ENCODE measurements around the gene MYL6. TPM values are rescaled to one million over a fixed set of nuclear protein-coding genes. Genes with fewer than 3 reads are reported as not detected.

The MYL6 gene
- total RNA-seq, 1 experiment from 2014 or later, result 1,024 TPM

DNA sequence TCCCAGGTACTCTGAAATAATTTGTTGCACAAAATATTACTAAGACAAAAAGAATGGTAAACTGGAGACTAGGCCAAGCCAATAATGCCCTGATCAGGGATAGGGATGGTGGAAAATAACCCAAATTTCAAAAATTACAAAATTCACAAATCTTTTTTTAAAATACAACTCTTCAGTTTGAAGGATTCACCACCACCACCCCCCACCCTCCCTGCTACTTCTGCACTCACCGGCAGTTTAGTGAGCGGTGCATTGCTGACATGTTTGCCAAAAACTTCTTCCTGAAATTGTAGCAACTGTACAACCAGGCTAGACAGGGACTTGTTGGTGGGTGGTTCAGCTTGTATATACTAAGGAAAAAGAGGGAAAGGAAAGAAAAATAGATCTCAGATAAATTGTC is 28.8 kb downstream of the MYL6 start:
- DNase-seq (ENCODE audit: low read depth, low spot score), result no peak
- H3K27me3 ChIP-seq (ENCODE audit: control insufficient read depth, insufficient read depth, low read length), result no peaks in the 10 kb centered on the region
- H3K4me1 ChIP-seq (ENCODE audit: control insufficient read depth, insufficient read depth, low read length), result peaks cover 12% of the 10 kb centered on the region
- ChIA-PET CTCF (no interaction called here), POLR2A (interaction anchor here (0.7 kb wide), 1 partner anchor 124 kb away, joined by 13 read pairs; no protein-coding TSS in a partner anchor)
- intact Hi-C loops (cut with micrococcal nuclease; ENCODE audit: unreplicated experiment) (no loop called here), in situ Hi-C loops (cut with HindIII; ENCODE audit: low pct_unique_long_range_greater_than_20kb, low sequenced_read_pairs) (no loop called here)
- no peak overlapping the region for H3K4me3 ChIP-seq (ENCODE audit: low read depth in 2 of 2, low read length in 2 of 2)
- BruUV-seq (replicated peaks), result TSS peak; percentile 61
- no peaks in the 10 kb centered on the region for H3K9me3 ChIP-seq (ENCODE audit: control insufficient read depth, insufficient read depth, low read depth, low read length)
- peaks cover 28% of the 10 kb centered on the region for H3K36me3 ChIP-seq (ENCODE audit: control insufficient read depth, insufficient read depth, low read length)
- no peak overlapping the region for H3K27ac ChIP-seq (ENCODE audit: low read length)
- TF ChIP-seq POLR2AphosphoS5 (IDR thresholded peaks at IDR 0.05; ENCODE audit: low read depth, low read length), result no peak
- no peak for TF ChIP-seq TCF7L2 (IDR thresholded peaks at IDR 0.05; ENCODE audit: low read depth, low read length)
- TF ChIP-seq SIN3A (IDR thresholded peaks at IDR 0.05; ENCODE audit: borderline replicate concordance, insufficient read depth, low read depth, low read length), result no peak
- TF ChIP-seq, protein P1, sequence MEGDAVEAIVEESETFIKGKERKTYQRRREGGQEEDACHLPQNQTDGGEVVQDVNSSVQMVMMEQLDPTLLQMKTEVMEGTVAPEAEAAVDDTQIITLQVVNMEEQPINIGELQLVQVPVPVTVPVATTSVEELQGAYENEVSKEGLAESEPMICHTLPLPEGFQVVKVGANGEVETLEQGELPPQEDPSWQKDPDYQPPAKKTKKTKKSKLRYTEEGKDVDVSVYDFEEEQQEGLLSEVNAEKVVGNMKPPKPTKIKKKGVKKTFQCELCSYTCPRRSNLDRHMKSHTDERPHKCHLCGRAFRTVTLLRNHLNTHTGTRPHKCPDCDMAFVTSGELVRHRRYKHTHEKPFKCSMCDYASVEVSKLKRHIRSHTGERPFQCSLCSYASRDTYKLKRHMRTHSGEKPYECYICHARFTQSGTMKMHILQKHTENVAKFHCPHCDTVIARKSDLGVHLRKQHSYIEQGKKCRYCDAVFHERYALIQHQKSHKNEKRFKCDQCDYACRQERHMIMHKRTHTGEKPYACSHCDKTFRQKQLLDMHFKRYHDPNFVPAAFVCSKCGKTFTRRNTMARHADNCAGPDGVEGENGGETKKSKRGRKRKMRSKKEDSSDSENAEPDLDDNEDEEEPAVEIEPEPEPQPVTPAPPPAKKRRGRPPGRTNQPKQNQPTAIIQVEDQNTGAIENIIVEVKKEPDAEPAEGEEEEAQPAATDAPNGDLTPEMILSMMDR (IDR thresholded peaks at IDR 0.05), result no peak
- TF ChIP-seq, protein P2, sequence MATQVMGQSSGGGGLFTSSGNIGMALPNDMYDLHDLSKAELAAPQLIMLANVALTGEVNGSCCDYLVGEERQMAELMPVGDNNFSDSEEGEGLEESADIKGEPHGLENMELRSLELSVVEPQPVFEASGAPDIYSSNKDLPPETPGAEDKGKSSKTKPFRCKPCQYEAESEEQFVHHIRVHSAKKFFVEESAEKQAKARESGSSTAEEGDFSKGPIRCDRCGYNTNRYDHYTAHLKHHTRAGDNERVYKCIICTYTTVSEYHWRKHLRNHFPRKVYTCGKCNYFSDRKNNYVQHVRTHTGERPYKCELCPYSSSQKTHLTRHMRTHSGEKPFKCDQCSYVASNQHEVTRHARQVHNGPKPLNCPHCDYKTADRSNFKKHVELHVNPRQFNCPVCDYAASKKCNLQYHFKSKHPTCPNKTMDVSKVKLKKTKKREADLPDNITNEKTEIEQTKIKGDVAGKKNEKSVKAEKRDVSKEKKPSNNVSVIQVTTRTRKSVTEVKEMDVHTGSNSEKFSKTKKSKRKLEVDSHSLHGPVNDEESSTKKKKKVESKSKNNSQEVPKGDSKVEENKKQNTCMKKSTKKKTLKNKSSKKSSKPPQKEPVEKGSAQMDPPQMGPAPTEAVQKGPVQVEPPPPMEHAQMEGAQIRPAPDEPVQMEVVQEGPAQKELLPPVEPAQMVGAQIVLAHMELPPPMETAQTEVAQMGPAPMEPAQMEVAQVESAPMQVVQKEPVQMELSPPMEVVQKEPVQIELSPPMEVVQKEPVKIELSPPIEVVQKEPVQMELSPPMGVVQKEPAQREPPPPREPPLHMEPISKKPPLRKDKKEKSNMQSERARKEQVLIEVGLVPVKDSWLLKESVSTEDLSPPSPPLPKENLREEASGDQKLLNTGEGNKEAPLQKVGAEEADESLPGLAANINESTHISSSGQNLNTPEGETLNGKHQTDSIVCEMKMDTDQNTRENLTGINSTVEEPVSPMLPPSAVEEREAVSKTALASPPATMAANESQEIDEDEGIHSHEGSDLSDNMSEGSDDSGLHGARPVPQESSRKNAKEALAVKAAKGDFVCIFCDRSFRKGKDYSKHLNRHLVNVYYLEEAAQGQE (IDR thresholded peaks at IDR 0.05; ENCODE audit: insufficient read depth in 1 of 2, low read depth in 2 of 2, low read length in 1 of 2), result no peak
- ATAC-seq, result no peak

DNA sequence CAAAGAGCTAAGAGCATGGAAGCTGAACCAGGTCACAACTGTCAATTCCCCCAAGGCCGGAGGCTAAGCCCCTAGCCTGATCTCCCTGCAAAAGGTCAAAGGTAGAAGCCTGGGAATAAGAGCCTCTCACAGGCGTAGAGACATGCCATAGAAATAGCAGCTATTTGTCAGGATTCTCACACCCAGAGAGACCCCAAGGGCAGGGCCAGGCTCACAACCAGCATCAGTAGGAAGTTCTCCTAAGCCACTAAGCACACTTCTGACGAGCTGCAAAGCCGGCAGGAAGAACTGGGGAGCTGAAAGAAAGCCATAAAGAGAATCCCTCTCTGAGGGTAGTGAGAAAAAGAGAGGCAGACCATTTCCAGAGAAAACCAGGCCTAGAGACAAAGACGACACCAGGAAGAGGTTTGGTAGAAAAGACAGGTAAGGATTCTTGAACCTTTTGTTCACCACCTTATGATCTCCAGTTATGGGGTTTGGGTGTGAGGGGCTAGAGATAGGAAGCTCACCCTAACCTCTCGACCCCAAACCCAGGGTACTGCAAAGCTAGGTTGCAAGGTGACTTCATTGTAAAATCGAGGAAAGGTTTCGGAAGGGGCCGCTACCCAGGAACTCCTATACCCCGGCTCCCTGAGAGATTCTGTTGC is 30.1 kb downstream of the MYL6 start:
- Histone ChIP-seq H3K27ac (ENCODE audit: low read length) (peak overlapping the region; percentile 88), H3K27me3 (ENCODE audit: control insufficient read depth, insufficient read depth, low read length) (no peaks in the 10 kb centered on the region), H3K36me3 (ENCODE audit: control insufficient read depth, insufficient read depth, low read length) (peaks cover 25% of the 10 kb centered on the region), H3K4me3 (ENCODE audit: low read depth in 2 of 2, low read length in 2 of 2) (peak overlapping the region; percentile 77 to 94), H3K4me1 (ENCODE audit: control insufficient read depth, insufficient read depth, low read length) (peaks cover 12% of the 10 kb centered on the region), H3K9me3 (ENCODE audit: control insufficient read depth, insufficient read depth, low read depth, low read length) (no peaks in the 10 kb centered on the region)
- TF ChIP-seq TCF7L2 (IDR thresholded peaks at IDR 0.05; ENCODE audit: low read depth, low read length) (no peak), SIN3A (IDR thresholded peaks at IDR 0.05; ENCODE audit: borderline replicate concordance, insufficient read depth, low read depth, low read length) (no peak), POLR2AphosphoS5 (IDR thresholded peaks at IDR 0.05; ENCODE audit: low read depth, low read length) (no peak)
- TF ChIP-seq, protein P1 (IDR thresholded peaks at IDR 0.05), result no peak
- TF ChIP-seq, protein P2 (IDR thresholded peaks at IDR 0.05; ENCODE audit: insufficient read depth in 1 of 2, low read depth in 2 of 2, low read length in 1 of 2), result no peak
- in situ Hi-C loops (cut with HindIII; ENCODE audit: low pct_unique_long_range_greater_than_20kb, low sequenced_read_pairs), result no loop called here
- ChIA-PET POLR2A (interaction anchor here (0.5 to 0.7 kb wide), 3 partner anchors 65 to 510 kb away, joined by 3 to 7 read pairs (median 4); no protein-coding TSS in a partner anchor), CTCF (interaction anchor here (0.5 to 2.0 kb wide), 4 partner anchors 34 to 254 kb away, joined by 3 to 41 read pairs (median 6); partner anchors contain the start of gene RNF41)
- no peak for ATAC-seq
- no TSS peak for BruUV-seq (replicated peaks)
- no peak for DNase-seq (ENCODE audit: low read depth, low spot score)
- intact Hi-C loops (cut with micrococcal nuclease; ENCODE audit: unreplicated experiment), result no loop called here

All from Panc1 (cell line).